ENCODE data around the gene VOPP1.

VOPP1 gene

GRCh38 chr7:55469721-55470120 is 102.6 kb downstream of the VOPP1 start:
- peaks cover 12 to 22% of the 10 kb centered on the region in 2 donors for H3K4me1 Mint-ChIP-seq
- ATAC-seq (replicated peaks): no peak
- no peak overlapping the region for H3K27ac Mint-ChIP-seq
- DNase-seq: no peak
- peaks cover 48 to 63% of the 10 kb centered on the region in 2 donors for H3K36me3 Mint-ChIP-seq
- H3K27me3 Mint-ChIP-seq: no peaks in the 10 kb centered on the region
- H3K4me3 Mint-ChIP-seq: no peak overlapping the region
- peaks cover 1 to 3% of the 10 kb centered on the region in 2 donors for H3K9me3 Mint-ChIP-seq

- Mint-ChIP-seq H3K9me3 (peaks cover 4 to 6% of the 10 kb centered on the region in 2 donors), H3K27me3 (no peaks in the 10 kb centered on the region), H3K36me3 (peaks cover 49 to 63% of the 10 kb centered on the region in 2 donors), H3K27ac (no peak overlapping the region), H3K4me1 (peaks cover 13 to 18% of the 10 kb centered on the region in 2 donors), H3K4me3 (no peak overlapping the region)
- no peak for DNase-seq
- ATAC-seq (replicated peaks): peak in 1 of 2 donors; percentile 41
Observed at GRCh38 chr7:55469271-55469681, 103.0 kb downstream of the VOPP1 start.

- peak overlapping the region; percentile 42 for H3K27ac Mint-ChIP-seq
- no peak overlapping the region for H3K4me3 Mint-ChIP-seq
- no peak for ATAC-seq (replicated peaks)
- H3K4me1 Mint-ChIP-seq: peaks cover 12 to 13% of the 10 kb centered on the region in 2 donors
- peaks cover 54 to 63% of the 10 kb centered on the region in 2 donors for H3K36me3 Mint-ChIP-seq
- DNase-seq: no peak
- no peaks in the 10 kb centered on the region for H3K27me3 Mint-ChIP-seq
- H3K9me3 Mint-ChIP-seq: peaks cover 5 to 7% of the 10 kb centered on the region in 2 donors
Observed at GRCh38 chr7:55468495-55468894, 103.8 kb downstream of the VOPP1 start.

GRCh38 chr7:55467047-55467593 is 105.2 kb downstream of the VOPP1 start:
- ATAC-seq (replicated peaks) (no peak), DNase-seq (no peak)
- peaks cover 61 to 74% of the 10 kb centered on the region in 2 donors for H3K36me3 Mint-ChIP-seq
- peaks cover 12 to 14% of the 10 kb centered on the region in 2 donors for H3K9me3 Mint-ChIP-seq
- no peaks in the 10 kb centered on the region for H3K27me3 Mint-ChIP-seq
- H3K4me1 Mint-ChIP-seq: peaks cover 12 to 13% of the 10 kb centered on the region in 2 donors
- peak overlapping the region; percentile 53 for H3K27ac Mint-ChIP-seq
- H3K4me3 Mint-ChIP-seq: no peak overlapping the region

- no peak for ATAC-seq (replicated peaks)
- H3K9me3 Mint-ChIP-seq: peaks cover 15 to 24% of the 10 kb centered on the region in 2 donors
- peak overlapping the region; percentile 51 for H3K27ac Mint-ChIP-seq
- DNase-seq: no peak
- no peaks in the 10 kb centered on the region for H3K27me3 Mint-ChIP-seq
- no peak overlapping the region for H3K4me3 Mint-ChIP-seq
- peaks cover 9 to 12% of the 10 kb centered on the region in 2 donors for H3K4me1 Mint-ChIP-seq
- peaks cover 60 to 80% of the 10 kb centered on the region in 2 donors for H3K36me3 Mint-ChIP-seq
Observed at GRCh38 chr7:55465691-55466090, 106.6 kb downstream of the VOPP1 start.

GRCh38 chr7:55464422-55464821 is 107.9 kb downstream of the VOPP1 start:
- Mint-ChIP-seq H3K9me3 (peaks cover 20 to 32% of the 10 kb centered on the region in 2 donors), H3K27me3 (no peaks in the 10 kb centered on the region), H3K4me1 (peaks cover 7 to 11% of the 10 kb centered on the region in 2 donors), H3K27ac (peak overlapping the region; percentile 72), H3K36me3 (peaks cover 63 to 85% of the 10 kb centered on the region in 2 donors), H3K4me3 (no peak overlapping the region)
- no peak for ATAC-seq (replicated peaks)
- no peak for DNase-seq

GRCh38 chr7:55463686-55464262 is 108.5 kb downstream of the VOPP1 start:
- ATAC-seq (replicated peaks) (no peak), DNase-seq (no peak)
- Mint-ChIP-seq H3K27me3 (no peaks in the 10 kb centered on the region), H3K9me3 (peaks cover 27 to 39% of the 10 kb centered on the region in 2 donors), H3K4me3 (no peak overlapping the region), H3K36me3 (peaks cover 69 to 91% of the 10 kb centered on the region in 2 donors), H3K4me1 (peaks cover 7 to 13% of the 10 kb centered on the region in 2 donors), H3K27ac (peak overlapping the region; percentile 72)

GRCh38 chr7:55458351-55458750 is 114.0 kb downstream of the VOPP1 start:
- Mint-ChIP-seq H3K9me3 (peaks cover 29 to 40% of the 10 kb centered on the region in 2 donors), H3K4me1 (peaks cover 14 to 40% of the 10 kb centered on the region in 2 donors), H3K36me3 (peaks cover 54 to 78% of the 10 kb centered on the region in 2 donors), H3K4me3 (no peak overlapping the region), H3K27ac (no peak overlapping the region), H3K27me3 (no peaks in the 10 kb centered on the region)
- no peak for ATAC-seq (replicated peaks)
- DNase-seq: no peak

- H3K36me3 Mint-ChIP-seq: peaks cover 51 to 76% of the 10 kb centered on the region in 2 donors
Observed at GRCh38 chr7:55457801-55458200, 114.5 kb downstream of the VOPP1 start.

GRCh38 chr7:55452971-55453370 is 119.3 kb downstream of the VOPP1 start:
- ATAC-seq (replicated peaks) (no peak), DNase-seq (no peak)
- Mint-ChIP-seq H3K9me3 (peaks cover 7 to 8% of the 10 kb centered on the region in 2 donors), H3K36me3 (peaks cover 50 to 70% of the 10 kb centered on the region in 2 donors), H3K27ac (no peak overlapping the region), H3K27me3 (peaks cover 0 to 5% of the 10 kb centered on the region in 2 donors), H3K4me1 (peaks cover 14 to 39% of the 10 kb centered on the region in 2 donors), H3K4me3 (no peak overlapping the region)

More at GRCh38 chr7:55457801-55458200, 114.5 kb downstream of the VOPP1 start:
- Mint-ChIP-seq H3K4me3 (no peak overlapping the region), H3K9me3 (peaks cover 26 to 37% of the 10 kb centered on the region in 2 donors), H3K4me1 (peaks cover 14 to 40% of the 10 kb centered on the region in 2 donors), H3K27me3 (no peaks in the 10 kb centered on the region), H3K27ac (no peak overlapping the region)
- DNase-seq (no peak), ATAC-seq (replicated peaks) (no peak)

- Mint-ChIP-seq H3K27ac (peak overlapping the region; percentile 84), H3K4me1 (peaks cover 10 to 17% of the 10 kb centered on the region in 2 donors), H3K9me3 (peaks cover 1 to 2% of the 10 kb centered on the region in 2 donors), H3K4me3 (peak overlapping the region in 1 of 2 donors; percentile 46), H3K36me3 (peaks cover 48 to 65% of the 10 kb centered on the region in 2 donors), H3K27me3 (peaks cover 0 to 5% of the 10 kb centered on the region in 2 donors)
- no peak for DNase-seq
- no peak for ATAC-seq (replicated peaks)
Observed at GRCh38 chr7:55449992-55450535, 122.2 kb downstream of the VOPP1 start.

- H3K4me3 Mint-ChIP-seq: peak overlapping the region in 1 of 2 donors; percentile 46
- peaks cover 0 to 5% of the 10 kb centered on the region in 2 donors for H3K27me3 Mint-ChIP-seq
- peaks cover 45 to 65% of the 10 kb centered on the region in 2 donors for H3K36me3 Mint-ChIP-seq
- no peak for DNase-seq
- peaks cover 3 to 4% of the 10 kb centered on the region in 2 donors for H3K9me3 Mint-ChIP-seq
- peak; percentile 25 to 33 for ATAC-seq (replicated peaks)
- H3K27ac Mint-ChIP-seq: peak overlapping the region; percentile 84
- peaks cover 8 to 17% of the 10 kb centered on the region in 2 donors for H3K4me1 Mint-ChIP-seq
Observed at GRCh38 chr7:55449205-55449991, 122.9 kb downstream of the VOPP1 start.

- H3K4me3 Mint-ChIP-seq: peak overlapping the region in 1 of 2 donors; percentile 44
- peaks cover 8 to 17% of the 10 kb centered on the region in 2 donors for H3K4me1 Mint-ChIP-seq
- ATAC-seq (replicated peaks): no peak
- peaks cover 3 to 4% of the 10 kb centered on the region in 2 donors for H3K9me3 Mint-ChIP-seq
- DNase-seq: no peak
- H3K27ac Mint-ChIP-seq: no peak overlapping the region
- H3K27me3 Mint-ChIP-seq: peaks cover 0 to 5% of the 10 kb centered on the region in 2 donors
- peaks cover 45 to 64% of the 10 kb centered on the region in 2 donors for H3K36me3 Mint-ChIP-seq
Observed at GRCh38 chr7:55448526-55448925, 123.8 kb downstream of the VOPP1 start.

- peak in 1 of 2 donors; percentile 12 for ATAC-seq (replicated peaks)
- Mint-ChIP-seq H3K4me3 (no peak overlapping the region), H3K27ac (no peak overlapping the region), H3K4me1 (peaks cover 10 to 13% of the 10 kb centered on the region in 2 donors), H3K36me3 (peaks cover 29 to 44% of the 10 kb centered on the region in 2 donors), H3K9me3 (peaks cover 3 to 4% of the 10 kb centered on the region in 2 donors), H3K27me3 (peaks cover 0 to 2% of the 10 kb centered on the region in 2 donors)
- DNase-seq: no peak
Observed at GRCh38 chr7:55444786-55445185, 127.5 kb downstream of the VOPP1 start.
